B cell (primary cell): ENCODE results near the gene RAB8B. TPM values are rescaled to one million over a fixed set of nuclear protein-coding genes. Genes with fewer than 3 reads are reported as not detected.
"Not testable (repeated sequence)": the region's sequence is repeated elsewhere in the genome, so short reads cannot be mapped to it uniquely, and the experiment has no call there.

ENCODE experiments used
- ATAC-seq: fragments of 200-7000 bp; cut with Tn5 transposase; one replicate; pipeline ENCODE4 v1.10.0; 2021; ENCODE audit warnings: low read depth, mild to moderate bottlenecking, moderate number of reproducible peaks, moderate library complexity
- CTCF ChIA-PET: fragments of 350-600 bp; sonication (Branson Sonifier 250); formaldehyde crosslinking; loops from one replicate; lab custom pipeline; 2021; ENCODE audit warnings: antibody characterized with exemption, inconsistent platforms; lab: Charles Lee
- POLR2A ChIA-PET: fragments of 350-600 bp; sonication (Branson Sonifier 250); formaldehyde crosslinking; loops from one replicate; lab custom pipeline; 2021; ENCODE audit warnings: antibody characterized with exemption; lab: Charles Lee
- DNase-seq: peaks from one replicate; pipeline ENCODE4 v3.0.0; 2013
- H2AFZ ChIP-seq: 2 replicates; pipeline ENCODE4 v1.6.1; 2012; ENCODE audit warnings: mild to moderate bottlenecking, low read depth, low read length; ENCODE audit not compliant: insufficient read depth, poor library complexity, severe bottlenecking
- H3K27ac ChIP-seq, 2 donors: 1 replicate in 1 of 2; 2 replicates in 1 of 2; pipeline ENCODE4 v1.5.1; 2012 to 2013; ENCODE audit warnings: low read length in 2 of 2, mild to moderate bottlenecking in 2 of 2, moderate library complexity in 1 of 2
- H3K27me3 ChIP-seq, 4 experiments: fragments of 200-600 bp in 1 of 4; sonication (generic) in 1 of 4; replicated peaks in 1 of 4; 1 replicate in 2 of 4; 2 replicates in 2 of 4; pipeline versions ENCODE4 v1.6.1 to v1.7.0; 2013 to 2016; ENCODE audit warnings: low read length in 3 of 4, mild to moderate bottlenecking in 2 of 4, mixed read lengths in 1 of 4, moderate library complexity in 1 of 4; ENCODE audit not compliant: insufficient read depth in 4 of 4, control insufficient read depth in 3 of 4; ENCODE audit errors: control extremely low read depth in 1 of 4
- H3K36me3 ChIP-seq, 2 experiments: replicated peaks in 1 of 2; 1 replicate in 1 of 2; 2 replicates in 1 of 2; pipeline versions ENCODE4 v1.6.1 to v1.7.1; 2013; ENCODE audit warnings: low read length in 1 of 2; ENCODE audit not compliant: insufficient read depth in 2 of 2, control insufficient read depth in 1 of 2; ENCODE audit errors: control extremely low read depth in 1 of 2, extremely low read depth in 1 of 2
- H3K4me1 ChIP-seq, 2 donors: fragments of 200-600 bp in 1 of 2; sonication (generic) in 1 of 2; 1 replicate in 1 of 2; 2 replicates in 1 of 2; pipeline versions ENCODE4 v1.5.1 to v1.6.1; 2013 to 2017; ENCODE audit warnings: low read length in 2 of 2; ENCODE audit not compliant: control insufficient read depth in 2 of 2, insufficient read depth in 2 of 2
- H3K4me2 ChIP-seq: replicated peaks from 2 replicates; pipeline ENCODE3; 2012; ENCODE audit warnings: mild to moderate bottlenecking, low read depth, low read length; ENCODE audit not compliant: poor library complexity, severe bottlenecking
- H3K4me3 ChIP-seq, 5 experiments: fragments of 200-600 bp in 1 of 5; sonication (generic) in 1 of 5; 1 replicate in 3 of 5; 2 replicates in 2 of 5; pipeline versions ENCODE4 v1.5.1 to v1.7.0; 2011 to 2016; ENCODE audit warnings: low read length in 4 of 5, mild to moderate bottlenecking in 4 of 5, low read depth in 2 of 5, control low read depth in 1 of 5, moderate library complexity in 1 of 5; ENCODE audit not compliant: insufficient read depth in 1 of 5; ENCODE audit errors: control extremely low read depth in 1 of 5, extremely low read depth in 1 of 5
- H3K79me2 ChIP-seq: fragments of 200-600 bp; sonication (generic); one replicate; pipeline ENCODE4 v1.6.0; 2016; ENCODE audit warnings: low read length; ENCODE audit not compliant: control insufficient read depth, insufficient read depth
- H3K9ac ChIP-seq: fragments of 200-600 bp; sonication (generic); 2 replicates; pipeline ENCODE4 v1.6.1; 2017; ENCODE audit warnings: mild to moderate bottlenecking, low read length, moderate library complexity
- H3K9me3 ChIP-seq, 3 donors: one replicate each; pipeline versions ENCODE4 v1.6.1 to v1.7.1; 2013; ENCODE audit warnings: low read length in 2 of 3; ENCODE audit not compliant: control insufficient read depth in 2 of 3, insufficient read depth in 1 of 3; ENCODE audit errors: control extremely low read depth in 1 of 3
- H4K20me1 ChIP-seq: 2 replicates; pipeline ENCODE4 v1.6.0; 2012; ENCODE audit warnings: mild to moderate bottlenecking, low read length; ENCODE audit not compliant: insufficient read depth, control insufficient read depth, poor library complexity, severe bottlenecking
- H3K27ac Mint-ChIP-seq: one replicate; pipeline ENCODE4 v1.8.0; 2021; ENCODE audit warnings: mixed read lengths
- H3K27me3 Mint-ChIP-seq: one replicate; pipeline ENCODE4 v1.8.0; 2021; ENCODE audit warnings: mixed read lengths
- H3K4me1 Mint-ChIP-seq: one replicate; pipeline ENCODE4 v1.8.0; 2021; ENCODE audit warnings: mixed read lengths
- H3K4me3 Mint-ChIP-seq: one replicate; pipeline ENCODE4 v1.8.0; 2021; ENCODE audit warnings: mixed read lengths
- H3K9me3 Mint-ChIP-seq: one replicate; pipeline ENCODE4 v1.8.0; 2022; ENCODE audit warnings: mixed read lengths; ENCODE audit not compliant: insufficient read depth
- EZH2 ChIP-seq: IDR thresholded peaks from 2 replicates; pipeline ENCODE4 v1.6.1; 2012; ENCODE audit warnings: borderline replicate concordance, low read depth, mild to moderate bottlenecking, moderate library complexity, low read length; ENCODE audit not compliant: insufficient read depth, poor library complexity, severe bottlenecking
- WGBS: methylation state at CpG from one replicate; pipeline ENCODE4 v1.1.5; 2013; ENCODE audit warnings: missing lambda C conversion rate; ENCODE audit not compliant: insufficient coverage; 5-methylcytosine and 5-hydroxymethylcytosine counted together
- intact Hi-C: fragments of 100-400 bp; cut with micrococcal nuclease; formaldehyde crosslinking; loops from one replicate; pipeline ENCODE4 v1.10.0; 2022
- polyA plus RNA-seq: library from polyadenylated mRNA; depleted of rRNA; stranded (reverse); fragments of >200 nt; gene quantifications from 2 replicates; pipeline ENCODE4 v1.2.3, GENCODE V29; 2012
- total RNA-seq, 2 donors: library from RNA; stranded (reverse); fragments of 120-200 nt in 1 of 2; gene quantifications; 1 replicate in 1 of 2; 2 replicates in 1 of 2; pipeline versions ENCODE4 v1.2.3 to v1.2.4, GENCODE V29; 2013 to 2022
- TF ChIP-seq, protein P1 (sequence below): fragments of 200-600 bp; IDR thresholded peaks from one replicate; pipeline ENCODE4 v1.8.0; 2022; ENCODE audit warnings: antibody characterized with exemption, mild to moderate bottlenecking

Gene RAB8B
- total and polyA plus RNA-seq, 2 donors (not counting 1 experiment from before 2014, with no cell fraction given), result 9.6 to 61.3 TPM

DNA sequence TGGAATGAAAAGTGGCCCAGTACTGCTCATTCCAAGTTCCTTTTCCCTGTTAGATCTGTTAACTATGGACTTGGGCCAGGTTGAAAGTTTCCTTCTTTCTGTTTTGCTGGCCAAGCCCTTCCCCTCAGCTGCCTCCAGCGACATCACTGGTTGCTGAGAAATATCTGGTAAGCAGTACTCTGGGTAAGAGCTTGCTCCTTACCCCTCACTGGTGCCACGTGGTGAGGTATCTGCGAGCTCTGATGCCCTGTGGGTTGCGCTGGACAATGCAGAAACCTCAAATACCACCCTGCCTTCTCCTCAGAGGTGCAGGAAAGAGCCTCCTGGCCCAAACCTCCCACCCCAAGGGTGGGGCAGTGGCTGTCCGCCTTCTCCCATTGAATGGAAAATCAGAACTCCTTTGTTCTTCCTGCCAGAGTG, 45.1 kb downstream of the RAB8B start:
- no peak overlapping the region for H3K4me2 ChIP-seq
- H3K27me3 Mint-ChIP-seq, result no peaks in the 10 kb centered on the region
- CTCF ChIA-PET, result no interaction called here
- DNase-seq (no peak), ATAC-seq (no peak)
- H3K4me1 Mint-ChIP-seq, result peaks cover 62% of the 10 kb centered on the region
- 59% methylated on average over 3 of the region's 5 CpGs for WGBS
- H4K20me1 ChIP-seq, result peaks cover 77% of the 10 kb centered on the region
- no peak overlapping the region for H3K9ac ChIP-seq
- POLR2A ChIA-PET, result interaction anchor here (0.8 kb wide), 1 partner anchor 31 kb away, joined by 3 read pairs; no protein-coding TSS in a partner anchor
- peak overlapping the region; percentile 0 for H3K27ac Mint-ChIP-seq
- no peak overlapping the region for H3K4me3 ChIP-seq
- peaks cover 92% of the 10 kb centered on the region for H3K79me2 ChIP-seq
- intact Hi-C loops, result no loop called here
- no peaks in the 10 kb centered on the region for H3K9me3 ChIP-seq
- no peak overlapping the region for H2AFZ ChIP-seq
- peaks cover 4% of the 10 kb centered on the region for H3K9me3 Mint-ChIP-seq
- peak overlapping the region; percentile 11 for H3K4me3 Mint-ChIP-seq
- peak overlapping the region; percentile 9 to 52 for H3K27ac ChIP-seq
- no peaks in the 10 kb centered on the region for H3K27me3 ChIP-seq
- TF ChIP-seq, protein P1, sequence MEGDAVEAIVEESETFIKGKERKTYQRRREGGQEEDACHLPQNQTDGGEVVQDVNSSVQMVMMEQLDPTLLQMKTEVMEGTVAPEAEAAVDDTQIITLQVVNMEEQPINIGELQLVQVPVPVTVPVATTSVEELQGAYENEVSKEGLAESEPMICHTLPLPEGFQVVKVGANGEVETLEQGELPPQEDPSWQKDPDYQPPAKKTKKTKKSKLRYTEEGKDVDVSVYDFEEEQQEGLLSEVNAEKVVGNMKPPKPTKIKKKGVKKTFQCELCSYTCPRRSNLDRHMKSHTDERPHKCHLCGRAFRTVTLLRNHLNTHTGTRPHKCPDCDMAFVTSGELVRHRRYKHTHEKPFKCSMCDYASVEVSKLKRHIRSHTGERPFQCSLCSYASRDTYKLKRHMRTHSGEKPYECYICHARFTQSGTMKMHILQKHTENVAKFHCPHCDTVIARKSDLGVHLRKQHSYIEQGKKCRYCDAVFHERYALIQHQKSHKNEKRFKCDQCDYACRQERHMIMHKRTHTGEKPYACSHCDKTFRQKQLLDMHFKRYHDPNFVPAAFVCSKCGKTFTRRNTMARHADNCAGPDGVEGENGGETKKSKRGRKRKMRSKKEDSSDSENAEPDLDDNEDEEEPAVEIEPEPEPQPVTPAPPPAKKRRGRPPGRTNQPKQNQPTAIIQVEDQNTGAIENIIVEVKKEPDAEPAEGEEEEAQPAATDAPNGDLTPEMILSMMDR, result no peak
- TF ChIP-seq EZH2, result no peak
- peaks cover 35 to 43% of the 10 kb centered on the region in 2 donors for H3K4me1 ChIP-seq
- peaks cover 0 to 10% of the 10 kb centered on the region in 2 experiments for H3K36me3 ChIP-seq

GRCh38 chr15:63236272-63236671, 46.9 kb downstream of the RAB8B start:
- no peaks in the 10 kb centered on the region for H3K27me3 Mint-ChIP-seq
- H3K9me3 Mint-ChIP-seq, result peaks cover 4% of the 10 kb centered on the region
- no peak overlapping the region for H3K27ac ChIP-seq
- ChIA-PET CTCF (no interaction called here), POLR2A (interaction anchor here (0.7 kb wide), 1 partner anchor 41 kb away, joined by 3 read pairs; no protein-coding TSS in a partner anchor)
- no peak overlapping the region for H2AFZ ChIP-seq
- H3K4me1 ChIP-seq, result peaks cover 35 to 45% of the 10 kb centered on the region in 2 donors
- H3K36me3 ChIP-seq, result peaks cover 0 to 7% of the 10 kb centered on the region in 2 experiments
- no peak for ATAC-seq
- peaks cover 94% of the 10 kb centered on the region for H3K79me2 ChIP-seq
- TF ChIP-seq EZH2, result no peak
- TF ChIP-seq, protein P1, result no peak
- H3K4me3 ChIP-seq, result no peak overlapping the region
- H3K27me3 ChIP-seq, result no peaks in the 10 kb centered on the region
- peaks cover 68% of the 10 kb centered on the region for H3K4me1 Mint-ChIP-seq
- intact Hi-C loops, result no loop called here
- no peaks in the 10 kb centered on the region for H3K9me3 ChIP-seq
- DNase-seq, result no peak
- no peak overlapping the region for H3K4me2 ChIP-seq
- H4K20me1 ChIP-seq, result peaks cover 87% of the 10 kb centered on the region
- H3K27ac Mint-ChIP-seq, result no peak overlapping the region
- H3K9ac ChIP-seq, result no peak overlapping the region
- no peak overlapping the region for H3K4me3 Mint-ChIP-seq

- H3K27ac ChIP-seq, H3K4me2 ChIP-seq, H3K27me3 Mint-ChIP-seq, H3K4me3 ChIP-seq, H3K27me3 ChIP-seq, ATAC-seq, DNase-seq, H3K9me3 ChIP-seq, CTCF ChIA-PET, H3K9ac ChIP-seq, intact Hi-C loops, H3K9me3 Mint-ChIP-seq, POLR2A ChIA-PET, H3K4me3 Mint-ChIP-seq, H3K36me3 ChIP-seq, H2AFZ ChIP-seq: not testable (repeated sequence)
- Histone ChIP-seq H4K20me1 (peaks cover 88% of the 10 kb centered on the region), H3K4me1 (peaks cover 33 to 37% of the 10 kb centered on the region in 2 donors), H3K79me2 (peaks cover 95% of the 10 kb centered on the region)
- WGBS, result no CpG with 5 or more reads among the region's 1 CpG
- H3K4me1 Mint-ChIP-seq, result peaks cover 65% of the 10 kb centered on the region
- H3K27ac Mint-ChIP-seq, result peak overlapping the region; percentile 48
Observed at GRCh38 chr15:63237086-63237485, 47.7 kb downstream of the RAB8B start.
